DND-41 (cell line): ENCODE results near the gene RAB7B.

Source experiments
- ATAC-seq: fragments of 200-7000 bp; cut with Tn5 transposase; 3 replicates; pipeline ENCODE4 v1.9.1; 2021; ENCODE audit warnings: low read depth; ENCODE audit not compliant: insufficient read depth
- DNase-seq: peaks from one replicate; pipeline ENCODE4 v3.0.0-alpha.2; 2020
- H2AFZ ChIP-seq: 2 replicates; pipeline ENCODE4 v1.6.0; 2012; ENCODE audit warnings: low read depth, low read length
- H3K27ac ChIP-seq: 2 replicates; pipeline ENCODE4 v1.5.1; 2012; ENCODE audit warnings: low read length, inconsistent platforms
- H3K27me3 ChIP-seq: fragments of 200-600 bp; sonication (generic); 2 replicates; pipeline ENCODE4 v1.6.0; 2012; ENCODE audit warnings: low read length, mild to moderate bottlenecking, inconsistent platforms; ENCODE audit not compliant: insufficient read depth, poor library complexity
- H3K36me3 ChIP-seq: 2 replicates; pipeline ENCODE4 v1.5.1; 2012; ENCODE audit warnings: low read length, inconsistent platforms; ENCODE audit not compliant: insufficient read depth
- H3K4me1 ChIP-seq: 2 replicates; pipeline ENCODE4 v1.5.1; 2012; ENCODE audit warnings: mild to moderate bottlenecking, low read length; ENCODE audit not compliant: insufficient read depth
- H3K4me2 ChIP-seq: 2 replicates; pipeline ENCODE4 v1.6.0; 2012; ENCODE audit warnings: mild to moderate bottlenecking, moderate library complexity, low read length, inconsistent platforms; ENCODE audit not compliant: insufficient read depth
- H3K4me3 ChIP-seq, 2 experiments: fragments of 200-600 bp in 1 of 2; shearing (Covaris generic) in 1 of 2; 2 replicates each; pipeline ENCODE4 v1.5.1; 2012 to 2016; ENCODE audit warnings: inconsistent platforms in 2 of 2, low read length in 2 of 2, mild to moderate bottlenecking in 2 of 2, low read depth in 1 of 2, moderate library complexity in 1 of 2
- H3K79me2 ChIP-seq: 2 replicates; pipeline ENCODE4 v1.6.0; 2012; ENCODE audit warnings: low read length, inconsistent platforms; ENCODE audit not compliant: insufficient read depth
- H3K9ac ChIP-seq: 2 replicates; pipeline ENCODE4 v1.6.0; 2012; ENCODE audit warnings: low read depth, mild to moderate bottlenecking, inconsistent platforms, low read length, moderate library complexity
- H3K9me3 ChIP-seq: 2 replicates; pipeline ENCODE4 v1.5.1; 2012; ENCODE audit warnings: low read length, moderate library complexity, mild to moderate bottlenecking, inconsistent platforms; ENCODE audit not compliant: insufficient read depth, severe bottlenecking
- H4K20me1 ChIP-seq: 2 replicates; pipeline ENCODE4 v1.6.0; 2012; ENCODE audit warnings: low read length; ENCODE audit not compliant: insufficient read depth
- EZH2 ChIP-seq: IDR thresholded peaks from 3 replicates; pipeline ENCODE4 v1.6.1; 2012; ENCODE audit warnings: borderline replicate concordance, low read depth, mild to moderate bottlenecking, moderate library complexity, low read length, inconsistent platforms; ENCODE audit not compliant: severe bottlenecking
- TF ChIP-seq, protein P1 (sequence below): IDR thresholded peaks from 2 replicates; pipeline ENCODE4 v1.5.1; 2012; ENCODE audit warnings: borderline replicate concordance, low read length, moderate library complexity, mild to moderate bottlenecking; ENCODE audit not compliant: poor library complexity, severe bottlenecking; ENCODE audit errors: extremely low read depth

Gene RAB7B

DNA sequence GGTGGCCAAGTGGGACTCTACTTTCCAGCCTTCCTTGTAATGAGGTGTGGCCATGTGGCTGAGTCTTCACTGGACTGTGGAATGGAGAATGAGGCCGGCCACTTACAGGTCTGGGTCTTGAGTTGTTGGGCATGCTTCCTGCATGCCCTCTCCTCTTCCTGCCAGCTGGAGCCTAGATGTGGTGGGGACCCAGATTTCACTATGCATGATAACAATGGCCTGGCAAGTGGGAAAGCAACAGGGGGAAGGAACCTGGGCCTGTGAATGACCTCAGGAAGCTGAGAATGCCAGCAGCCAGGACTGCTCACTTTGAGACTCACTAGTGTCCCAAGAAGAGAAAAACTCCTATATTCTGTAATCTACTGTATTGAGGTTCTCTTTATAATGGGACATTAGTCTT lies 51.4 kb downstream of the RAB7B start:
- H3K4me1 ChIP-seq, result no peaks in the 10 kb centered on the region
- no peak overlapping the region for H3K27ac ChIP-seq
- H3K9me3 ChIP-seq, result no peaks in the 10 kb centered on the region
- 0 out of 2 replicates have a peak, but pooled peaks cover 2% of the 10 kb centered on the region for H4K20me1 ChIP-seq
- H3K79me2 ChIP-seq, result no peaks in the 10 kb centered on the region
- H3K27me3 ChIP-seq, result peaks cover 9% of the 10 kb centered on the region
- no peak overlapping the region for H3K9ac ChIP-seq
- no peak for TF ChIP-seq EZH2
- TF ChIP-seq, protein P1, sequence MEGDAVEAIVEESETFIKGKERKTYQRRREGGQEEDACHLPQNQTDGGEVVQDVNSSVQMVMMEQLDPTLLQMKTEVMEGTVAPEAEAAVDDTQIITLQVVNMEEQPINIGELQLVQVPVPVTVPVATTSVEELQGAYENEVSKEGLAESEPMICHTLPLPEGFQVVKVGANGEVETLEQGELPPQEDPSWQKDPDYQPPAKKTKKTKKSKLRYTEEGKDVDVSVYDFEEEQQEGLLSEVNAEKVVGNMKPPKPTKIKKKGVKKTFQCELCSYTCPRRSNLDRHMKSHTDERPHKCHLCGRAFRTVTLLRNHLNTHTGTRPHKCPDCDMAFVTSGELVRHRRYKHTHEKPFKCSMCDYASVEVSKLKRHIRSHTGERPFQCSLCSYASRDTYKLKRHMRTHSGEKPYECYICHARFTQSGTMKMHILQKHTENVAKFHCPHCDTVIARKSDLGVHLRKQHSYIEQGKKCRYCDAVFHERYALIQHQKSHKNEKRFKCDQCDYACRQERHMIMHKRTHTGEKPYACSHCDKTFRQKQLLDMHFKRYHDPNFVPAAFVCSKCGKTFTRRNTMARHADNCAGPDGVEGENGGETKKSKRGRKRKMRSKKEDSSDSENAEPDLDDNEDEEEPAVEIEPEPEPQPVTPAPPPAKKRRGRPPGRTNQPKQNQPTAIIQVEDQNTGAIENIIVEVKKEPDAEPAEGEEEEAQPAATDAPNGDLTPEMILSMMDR, result no peak
- no peak overlapping the region for H3K4me3 ChIP-seq
- H2AFZ ChIP-seq, result no peak overlapping the region
- no peaks in the 10 kb centered on the region for H3K36me3 ChIP-seq
- DNase-seq (no peak), ATAC-seq (no peak)
- no peak overlapping the region for H3K4me2 ChIP-seq

DNA sequence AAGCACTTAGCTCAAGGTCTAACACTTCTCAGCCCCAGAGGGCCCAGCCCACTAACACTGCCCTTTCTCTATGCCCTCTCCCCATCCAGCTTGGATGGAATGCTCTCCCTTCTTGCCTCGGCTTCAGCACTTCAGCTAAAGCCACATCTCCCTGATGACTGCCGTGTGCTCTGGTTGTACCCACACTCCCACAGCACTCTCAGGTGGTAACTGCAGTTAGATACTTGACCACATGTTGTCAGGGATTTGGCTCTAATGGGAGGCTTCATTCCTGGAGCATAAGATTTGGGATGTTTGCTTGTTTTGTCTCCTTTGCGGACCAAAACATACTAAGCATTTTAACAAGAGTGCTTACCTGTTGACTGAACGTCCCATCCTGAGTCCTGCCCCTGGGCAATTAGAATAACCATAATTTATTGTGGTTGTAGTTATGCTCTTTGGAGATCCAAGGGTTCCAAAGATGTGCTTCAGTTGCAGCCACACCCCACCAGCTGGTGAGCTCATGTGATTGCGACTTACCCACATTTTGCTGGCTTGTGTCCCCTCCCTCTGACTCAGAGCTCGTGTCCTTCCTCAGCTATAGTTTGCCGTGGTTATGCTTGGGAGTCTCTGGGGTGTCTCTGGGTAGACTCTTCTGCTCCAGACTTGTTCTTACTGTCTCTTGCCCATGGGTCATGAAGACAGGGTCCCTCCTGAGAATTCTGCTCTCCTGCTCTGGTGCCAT lies 52.2 kb downstream of the RAB7B start:
- H3K79me2 ChIP-seq, result no peaks in the 10 kb centered on the region
- no peak overlapping the region for H2AFZ ChIP-seq
- no peak for TF ChIP-seq EZH2
- TF ChIP-seq, protein P1, result no peak
- peaks cover 3% of the 10 kb centered on the region for H3K27me3 ChIP-seq
- no peak overlapping the region for H3K9ac ChIP-seq
- no peaks in the 10 kb centered on the region for H3K4me1 ChIP-seq
- no peak for ATAC-seq
- no peak overlapping the region for H3K4me2 ChIP-seq
- no peak for DNase-seq
- no peak overlapping the region for H3K4me3 ChIP-seq
- no peaks in the 10 kb centered on the region for H3K9me3 ChIP-seq
- 0 out of 2 replicates have a peak, but pooled peaks cover 2% of the 10 kb centered on the region for H4K20me1 ChIP-seq
- no peak overlapping the region for H3K27ac ChIP-seq
- H3K36me3 ChIP-seq, result no peaks in the 10 kb centered on the region

DNA sequence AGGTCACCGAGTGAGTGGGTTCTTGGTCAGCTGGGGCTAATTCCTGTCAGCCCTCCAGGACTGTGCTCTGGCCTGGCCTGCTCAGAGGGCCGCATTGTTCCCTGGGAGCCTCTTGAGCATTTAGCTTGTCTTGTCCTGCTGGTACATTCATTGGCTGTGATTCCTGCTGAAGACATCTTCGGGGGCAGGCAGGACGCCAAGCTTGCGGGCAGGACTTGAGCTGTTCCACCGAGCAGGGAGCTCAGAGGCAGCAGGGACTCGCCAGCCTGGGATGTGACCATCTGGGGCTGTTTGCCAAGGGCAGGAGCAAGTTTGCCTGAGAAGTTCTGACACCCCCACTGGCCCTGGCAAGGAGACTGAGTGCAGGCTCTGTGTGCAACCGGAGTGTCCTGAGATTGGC lies 52.9 kb downstream of the RAB7B start:
- Histone ChIP-seq H3K27me3 (peaks cover 10% of the 10 kb centered on the region), H4K20me1 (0 out of 2 replicates have a peak, but pooled peaks cover 2% of the 10 kb centered on the region), H3K4me1 (no peaks in the 10 kb centered on the region), H3K9ac (no peak overlapping the region), H3K27ac (no peak overlapping the region), H3K79me2 (no peaks in the 10 kb centered on the region), H2AFZ (no peak overlapping the region), H3K4me2 (no peak overlapping the region), H3K9me3 (no peaks in the 10 kb centered on the region), H3K4me3 (no peak overlapping the region), H3K36me3 (no peaks in the 10 kb centered on the region)
- no peak for DNase-seq
- TF ChIP-seq EZH2, result no peak
- TF ChIP-seq, protein P1, result no peak
- ATAC-seq, result no peak
